ENCODE results near the gene NADK. TPM values are rescaled to one million over a fixed set of nuclear protein-coding genes. Genes with fewer than 3 reads are reported as not detected.

Gene NADK
- polyA plus RNA-seq, 1 experiment: 61.6 TPM

DNA sequence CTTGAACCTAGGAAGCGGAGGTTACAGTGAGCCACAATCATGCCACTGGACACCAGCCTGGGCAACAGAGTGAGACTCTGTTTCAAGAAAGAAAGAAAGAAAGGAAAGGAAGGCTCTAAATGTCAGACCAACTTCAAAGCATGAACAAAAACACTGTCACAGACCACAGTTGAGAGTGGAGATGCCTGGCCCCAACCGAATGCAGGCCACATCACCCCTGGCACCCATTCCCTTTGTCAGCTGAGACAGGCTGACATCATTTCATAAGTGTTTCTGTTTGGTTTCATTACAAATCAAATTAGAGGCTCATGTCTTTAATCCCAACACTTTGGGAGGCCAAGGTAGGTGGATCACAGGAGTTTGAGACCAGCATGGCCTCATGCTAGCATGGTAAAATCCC lies 28.6 kb upstream of the NADK start:
- ChIA-PET CTCF (no interaction called here), POLR2A (no interaction called here)
- TF ChIP-seq, protein P1, sequence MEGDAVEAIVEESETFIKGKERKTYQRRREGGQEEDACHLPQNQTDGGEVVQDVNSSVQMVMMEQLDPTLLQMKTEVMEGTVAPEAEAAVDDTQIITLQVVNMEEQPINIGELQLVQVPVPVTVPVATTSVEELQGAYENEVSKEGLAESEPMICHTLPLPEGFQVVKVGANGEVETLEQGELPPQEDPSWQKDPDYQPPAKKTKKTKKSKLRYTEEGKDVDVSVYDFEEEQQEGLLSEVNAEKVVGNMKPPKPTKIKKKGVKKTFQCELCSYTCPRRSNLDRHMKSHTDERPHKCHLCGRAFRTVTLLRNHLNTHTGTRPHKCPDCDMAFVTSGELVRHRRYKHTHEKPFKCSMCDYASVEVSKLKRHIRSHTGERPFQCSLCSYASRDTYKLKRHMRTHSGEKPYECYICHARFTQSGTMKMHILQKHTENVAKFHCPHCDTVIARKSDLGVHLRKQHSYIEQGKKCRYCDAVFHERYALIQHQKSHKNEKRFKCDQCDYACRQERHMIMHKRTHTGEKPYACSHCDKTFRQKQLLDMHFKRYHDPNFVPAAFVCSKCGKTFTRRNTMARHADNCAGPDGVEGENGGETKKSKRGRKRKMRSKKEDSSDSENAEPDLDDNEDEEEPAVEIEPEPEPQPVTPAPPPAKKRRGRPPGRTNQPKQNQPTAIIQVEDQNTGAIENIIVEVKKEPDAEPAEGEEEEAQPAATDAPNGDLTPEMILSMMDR (IDR thresholded peaks at IDR 0.05; ENCODE audit: insufficient read depth, low read depth, low read length): no peak
- peaks cover 22% of the 10 kb centered on the region for H3K36me3 ChIP-seq (ENCODE audit: control insufficient read depth, insufficient read depth, low read length)
- DNase-seq (ENCODE audit: low read depth): no peak
- no peaks in the 10 kb centered on the region for H3K27me3 ChIP-seq (ENCODE audit: control insufficient read depth, insufficient read depth, low read length)
- H3K4me3 ChIP-seq (ENCODE audit: low read depth, low read length): no peak overlapping the region

DNA sequence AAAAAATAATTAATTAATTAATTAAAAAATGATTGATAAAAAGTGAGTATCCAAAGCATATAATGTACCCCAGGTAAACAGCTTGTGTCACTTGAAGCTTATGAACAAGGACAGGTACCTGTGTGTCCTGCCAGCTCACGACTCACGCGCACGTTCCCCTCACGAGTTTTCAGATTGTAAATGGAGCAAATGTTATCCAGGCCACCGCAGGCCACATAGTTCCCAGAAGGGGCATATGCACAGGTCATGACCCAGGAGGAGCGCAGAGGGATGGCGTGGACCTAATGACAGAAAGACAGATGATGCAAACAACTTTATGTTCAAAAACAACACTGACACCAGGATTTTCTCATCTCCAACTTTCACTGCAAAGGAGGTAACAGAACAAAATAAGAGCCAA lies 26.0 kb upstream of the NADK start:
- DNase-seq (ENCODE audit: low read depth): no peak
- Histone ChIP-seq H3K4me3 (ENCODE audit: low read depth, low read length) (no peak overlapping the region), H3K36me3 (ENCODE audit: control insufficient read depth, insufficient read depth, low read length) (peaks cover 25% of the 10 kb centered on the region), H3K27me3 (ENCODE audit: control insufficient read depth, insufficient read depth, low read length) (no peaks in the 10 kb centered on the region)
- ChIA-PET CTCF (no interaction called here), POLR2A (no interaction called here)
- TF ChIP-seq, protein P1 (IDR thresholded peaks at IDR 0.05; ENCODE audit: insufficient read depth, low read depth, low read length): no peak

DNA sequence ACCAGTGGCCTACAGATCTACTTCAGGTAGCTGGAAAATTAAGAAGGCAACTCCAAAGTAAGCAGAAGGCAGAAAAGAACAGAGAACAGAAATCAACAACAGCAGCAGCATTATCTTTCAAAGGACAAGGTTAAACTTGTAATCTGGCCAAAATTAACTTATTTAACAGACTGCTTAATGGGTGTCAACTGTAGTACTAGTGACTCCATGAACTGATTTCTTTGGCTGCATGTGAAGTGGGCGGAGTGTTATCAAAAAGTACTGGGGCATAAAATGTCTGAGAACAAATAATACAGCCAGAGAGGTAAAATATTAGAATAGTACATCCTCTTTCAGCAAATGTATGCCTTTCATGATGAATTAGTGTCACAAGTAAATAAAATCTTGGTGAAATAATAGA lies 24.6 kb upstream of the NADK start:
- TF ChIP-seq, protein P1 (IDR thresholded peaks at IDR 0.05; ENCODE audit: insufficient read depth, low read depth, low read length): no peak
- peaks cover 27% of the 10 kb centered on the region for H3K36me3 ChIP-seq (ENCODE audit: control insufficient read depth, insufficient read depth, low read length)
- CTCF ChIA-PET: interaction anchor here (1.3 kb wide), 1 partner anchor 10 kb away, joined by 3 read pairs; no protein-coding TSS in a partner anchor

DNA sequence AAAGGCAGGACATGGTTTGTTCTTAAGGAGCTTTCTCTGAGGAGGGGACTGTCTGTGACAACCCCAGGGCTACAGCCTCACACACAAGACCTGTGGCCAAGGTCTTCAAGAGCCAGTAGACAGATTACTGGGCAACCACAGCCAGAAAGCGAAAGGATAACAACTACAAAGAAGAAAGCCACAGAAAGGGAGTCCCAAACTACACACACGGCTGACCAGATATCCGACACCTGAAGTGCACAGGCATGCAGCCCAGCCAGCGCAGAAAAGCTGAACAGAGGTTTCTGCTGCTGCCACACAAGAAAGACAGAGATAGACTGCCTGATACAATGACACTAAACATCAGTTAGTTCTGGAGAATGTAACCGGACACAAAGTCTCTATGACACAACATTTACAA lies 21.4 kb upstream of the NADK start:
- H3K4me3 ChIP-seq (ENCODE audit: low read depth, low read length): no peak overlapping the region
- ChIA-PET CTCF (no interaction called here), POLR2A (no interaction called here)
- H3K36me3 ChIP-seq (ENCODE audit: control insufficient read depth, insufficient read depth, low read length): peaks cover 35% of the 10 kb centered on the region
- TF ChIP-seq, protein P1 (IDR thresholded peaks at IDR 0.05; ENCODE audit: insufficient read depth, low read depth, low read length): no peak
- H3K27me3 ChIP-seq (ENCODE audit: control insufficient read depth, insufficient read depth, low read length): no peaks in the 10 kb centered on the region
- no peak for DNase-seq (ENCODE audit: low read depth)

More for the DNA sequence above, 24.6 kb upstream of the NADK start:
- Histone ChIP-seq H3K27me3 (ENCODE audit: control insufficient read depth, insufficient read depth, low read length) (no peaks in the 10 kb centered on the region), H3K4me3 (ENCODE audit: low read depth, low read length) (no peak overlapping the region)
- no peak for DNase-seq (ENCODE audit: low read depth)
- POLR2A ChIA-PET: no interaction called here

DNA sequence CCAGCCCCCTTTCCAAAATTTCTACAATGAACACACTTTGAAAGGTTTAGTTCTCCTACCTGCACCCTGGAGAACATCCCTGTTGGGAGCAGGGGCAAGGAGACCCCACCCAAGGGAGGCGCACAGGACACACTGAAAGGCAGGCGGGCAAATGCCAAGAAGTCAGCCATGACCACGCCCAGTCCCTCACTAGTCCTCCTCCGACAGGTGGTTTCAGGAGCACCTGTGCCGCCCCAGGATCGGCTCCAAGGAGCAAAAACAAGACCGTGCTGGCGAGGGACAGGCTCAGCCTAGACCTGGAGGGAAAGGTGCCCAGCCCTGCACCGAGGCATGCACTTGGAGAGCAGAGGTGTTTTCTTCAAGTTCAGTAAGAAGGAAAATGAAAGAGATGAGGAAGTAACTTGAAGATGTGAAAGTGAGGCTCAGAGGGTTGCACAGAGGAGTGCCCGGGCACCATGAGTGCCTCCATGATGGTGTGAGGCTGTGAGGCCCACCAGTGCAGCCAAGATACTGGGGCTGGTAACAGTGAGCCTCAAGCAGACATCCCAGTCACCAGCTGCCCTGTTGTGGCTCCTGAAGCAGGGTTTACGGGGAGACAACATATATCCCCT lies 19.6 kb upstream of the NADK start:
- ChIA-PET CTCF (interaction anchor here (0.8 to 1.0 kb wide), 2 partner anchors 108 to 111 kb away, joined by 3 read pairs; no protein-coding TSS in a partner anchor), POLR2A (no interaction called here)
- Histone ChIP-seq H3K36me3 (ENCODE audit: control insufficient read depth, insufficient read depth, low read length) (peaks cover 35% of the 10 kb centered on the region), H3K27me3 (ENCODE audit: control insufficient read depth, insufficient read depth, low read length) (no peaks in the 10 kb centered on the region), H3K4me3 (ENCODE audit: low read depth, low read length) (no peak overlapping the region)
- DNase-seq (ENCODE audit: low read depth): no peak
- TF ChIP-seq, protein P1 (IDR thresholded peaks at IDR 0.05; ENCODE audit: insufficient read depth, low read depth, low read length): no peak

All from BJ (cell line).